NAMALWA (cell line): Measurements from ENCODE around the gene CTU1.
"Not testable (repeated sequence)": the region's sequence is repeated elsewhere in the genome, so short reads cannot be mapped to it uniquely, and the experiment has no call there.

Experiments used
- DNase-seq: peaks from one replicate; pipeline ENCODE4 v3.0.0-alpha.2; 2015; ENCODE audit warnings: low spot score

Gene CTU1

DNA sequence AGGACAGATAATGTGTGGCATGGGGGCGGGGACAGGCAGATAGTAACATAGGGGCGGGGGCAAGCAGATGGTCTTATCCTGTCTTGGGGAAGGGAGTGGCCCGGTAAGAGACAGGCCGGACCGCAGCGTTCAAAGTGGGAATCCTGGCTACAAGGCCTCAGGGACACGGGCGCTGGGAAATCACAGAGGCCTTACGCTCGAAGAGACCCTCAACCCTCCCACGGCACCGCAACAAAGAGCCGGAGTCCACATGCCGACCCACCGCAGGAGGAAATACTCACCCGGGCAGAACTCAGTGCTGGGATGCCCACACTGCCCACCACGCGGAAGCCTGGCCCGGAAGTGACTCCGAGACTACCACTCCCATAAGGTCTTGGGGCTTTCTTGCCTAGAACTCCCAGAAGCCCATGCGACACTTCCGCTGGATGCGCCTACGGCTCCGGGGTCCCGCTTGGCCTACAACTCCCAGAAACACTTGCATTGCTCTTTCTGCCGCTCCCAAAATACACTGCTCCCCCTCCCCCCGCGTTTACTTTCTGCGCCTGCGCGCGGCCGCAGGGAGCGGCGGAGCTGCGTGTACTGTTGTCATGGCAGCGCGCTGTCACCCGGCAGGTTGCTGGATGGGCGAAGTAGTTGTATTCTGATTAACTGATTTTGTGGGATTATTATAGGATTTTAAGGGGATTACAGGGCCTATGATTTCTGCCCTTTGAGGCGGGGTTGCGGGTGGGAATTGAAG, at the start of gene CTU1:
CTU1 (minus strand) TSS at position 344 of the 739 bp plus-strand sequence. CDS start 3,840 bp downstream, outside the sequence.
- DNase-seq = peak; percentile 99

DNA sequence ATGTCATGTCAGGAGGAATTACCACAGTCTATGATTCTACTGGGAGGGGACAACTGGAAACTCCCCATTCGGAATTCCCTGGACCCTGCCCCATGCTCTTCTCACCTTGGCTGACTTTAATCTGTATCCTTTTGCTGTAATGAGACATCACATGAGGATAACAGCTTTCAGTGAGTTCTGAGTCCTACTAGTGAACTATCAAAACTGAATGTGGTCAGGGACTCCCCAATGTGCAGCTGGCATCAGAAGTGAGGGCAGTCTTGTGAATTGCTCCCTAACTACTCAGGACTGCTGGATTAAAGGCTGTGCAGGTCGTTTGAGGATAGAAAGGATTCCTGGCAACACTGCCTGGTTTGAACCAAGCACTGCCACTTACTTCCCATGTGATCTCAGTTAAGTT, 49.1 kb upstream of the CTU1 start:
- DNase-seq = no peak

DNA sequence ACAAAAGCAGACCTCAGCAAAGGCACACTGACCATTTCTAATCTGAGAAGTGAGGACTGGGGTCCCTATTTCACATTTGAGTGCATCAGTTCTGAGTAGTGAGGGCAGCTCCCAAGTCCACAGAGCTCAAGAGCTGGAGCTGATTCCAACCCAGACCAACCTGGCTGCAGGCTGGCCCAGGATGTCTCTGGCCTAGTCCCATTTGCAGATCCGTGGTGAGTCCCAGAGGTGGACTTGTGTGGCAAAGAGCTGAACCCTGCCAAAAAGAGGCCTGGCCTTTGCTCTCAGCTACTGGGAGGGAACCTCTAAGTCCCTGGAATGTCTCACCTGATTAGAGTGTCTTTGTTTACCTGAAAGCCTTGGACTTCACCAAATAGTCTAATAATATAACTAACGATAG, 48.5 kb upstream of the CTU1 start:
- no peak for DNase-seq

DNA sequence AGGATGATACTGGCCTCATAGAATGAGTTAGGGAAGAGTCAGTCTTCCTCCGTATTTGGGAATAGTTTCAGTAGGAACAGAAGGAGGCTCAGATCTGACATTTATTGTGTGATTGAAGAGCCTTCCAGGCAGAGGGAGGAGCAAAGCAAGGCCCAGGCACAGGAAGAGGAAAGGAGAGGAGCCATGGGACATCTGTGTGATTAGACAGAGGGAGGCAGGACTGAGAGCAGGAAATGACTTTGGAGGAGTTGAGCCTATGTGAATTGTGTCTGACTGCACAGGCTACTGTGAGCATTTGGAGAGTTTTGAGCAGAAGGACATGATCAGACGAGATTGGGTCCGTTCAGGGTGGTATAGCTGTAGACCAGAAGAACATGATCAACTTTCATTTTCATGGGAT, 42.4 kb upstream of the CTU1 start:
- DNase-seq = no peak

GRCh38 chr19:51148580-51148979, 40.4 kb upstream of the CTU1 start:
- DNase-seq = no peak

- DNase-seq = peak; percentile 17
Measured at GRCh38 chr19:51147663-51148062, 39.5 kb upstream of the CTU1 start.

- DNase-seq = no peak
Measured at GRCh38 chr19:51146751-51147150, 38.5 kb upstream of the CTU1 start.

DNA sequence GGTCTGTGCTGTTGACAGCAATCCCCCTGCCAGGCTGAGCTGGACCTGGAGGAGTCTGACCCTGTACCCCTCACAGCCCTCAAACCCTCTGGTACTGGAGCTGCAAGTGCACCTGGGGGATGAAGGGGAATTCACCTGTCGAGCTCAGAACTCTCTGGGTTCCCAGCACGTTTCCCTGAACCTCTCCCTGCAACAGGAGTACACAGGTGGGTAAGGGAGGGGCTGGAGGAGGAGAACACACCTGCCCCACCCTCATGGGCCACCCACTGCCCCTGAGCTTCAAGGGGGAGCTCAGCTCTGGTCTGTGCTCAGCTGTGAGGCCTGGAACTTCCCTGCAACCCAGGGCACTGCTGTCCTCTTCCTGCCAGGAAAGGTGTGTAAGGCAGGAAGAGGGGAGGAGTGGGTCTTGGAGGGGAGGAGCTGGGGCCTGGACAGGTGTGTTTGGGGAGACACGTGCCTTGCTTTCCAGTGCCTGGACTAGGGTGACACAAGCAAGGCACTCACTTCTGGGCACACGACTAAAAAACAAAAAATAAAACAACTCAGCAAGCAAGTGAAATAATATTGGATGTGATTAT, 37.8 kb upstream of the CTU1 start:
- no peak for DNase-seq

- no peak for DNase-seq
Measured at GRCh38 chr19:51144482-51145045, 36.4 kb upstream of the CTU1 start.

- no peak for DNase-seq
Measured at GRCh38 chr19:51143486-51143885, 35.3 kb upstream of the CTU1 start.

- DNase-seq = not testable (repeated sequence)
Measured at GRCh38 chr19:51142809-51143475, 34.7 kb upstream of the CTU1 start.

DNA sequence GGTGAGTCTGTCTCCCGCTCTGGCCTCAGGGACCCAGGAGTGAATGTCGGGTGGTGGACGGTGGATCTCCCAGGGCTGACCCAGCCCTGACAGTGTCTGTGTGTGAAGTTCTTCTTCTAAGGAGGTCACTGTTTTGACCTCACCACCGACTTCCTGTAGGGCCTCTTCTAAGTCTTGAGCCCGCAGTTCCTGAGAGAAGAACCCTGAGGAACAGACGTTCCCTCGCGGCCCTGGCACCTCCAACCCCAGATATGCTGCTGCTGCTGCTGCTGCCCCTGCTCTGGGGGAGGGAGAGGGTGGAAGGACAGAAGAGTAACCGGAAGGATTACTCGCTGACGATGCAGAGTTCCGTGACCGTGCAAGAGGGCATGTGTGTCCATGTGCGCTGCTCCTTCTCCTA, 33.9 kb upstream of the CTU1 start, which contains the start of gene SIGLEC7:
SIGLEC7 (plus strand) TSS at position 183 of the 400 bp plus-strand sequence; CDS start at position 252, 69 bp downstream.
- DNase-seq = no peak

DNA sequence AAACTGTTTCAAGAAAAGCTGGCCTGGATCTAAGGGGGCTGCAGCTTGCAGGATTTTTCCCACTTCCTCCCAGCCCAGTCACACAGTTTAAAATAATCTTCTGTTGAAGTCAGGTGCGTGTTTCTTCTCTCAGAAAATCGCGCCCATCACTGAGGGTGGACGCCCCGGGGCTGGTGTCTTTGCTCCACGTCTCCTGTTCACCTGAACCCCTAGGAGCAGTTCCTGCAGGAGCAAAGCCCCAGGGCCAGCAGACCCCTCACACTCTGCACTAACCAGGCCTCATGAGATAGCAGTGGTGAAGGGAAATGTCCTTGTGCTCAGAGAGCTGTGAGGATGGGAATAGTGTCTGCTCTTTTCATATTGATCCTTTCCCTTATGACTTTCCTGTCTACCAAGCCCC, 33.0 kb upstream of the CTU1 start:
- DNase-seq = no peak

GRCh38 chr19:51140441-51140840, 32.2 kb upstream of the CTU1 start:
- DNase-seq = no peak

DNA sequence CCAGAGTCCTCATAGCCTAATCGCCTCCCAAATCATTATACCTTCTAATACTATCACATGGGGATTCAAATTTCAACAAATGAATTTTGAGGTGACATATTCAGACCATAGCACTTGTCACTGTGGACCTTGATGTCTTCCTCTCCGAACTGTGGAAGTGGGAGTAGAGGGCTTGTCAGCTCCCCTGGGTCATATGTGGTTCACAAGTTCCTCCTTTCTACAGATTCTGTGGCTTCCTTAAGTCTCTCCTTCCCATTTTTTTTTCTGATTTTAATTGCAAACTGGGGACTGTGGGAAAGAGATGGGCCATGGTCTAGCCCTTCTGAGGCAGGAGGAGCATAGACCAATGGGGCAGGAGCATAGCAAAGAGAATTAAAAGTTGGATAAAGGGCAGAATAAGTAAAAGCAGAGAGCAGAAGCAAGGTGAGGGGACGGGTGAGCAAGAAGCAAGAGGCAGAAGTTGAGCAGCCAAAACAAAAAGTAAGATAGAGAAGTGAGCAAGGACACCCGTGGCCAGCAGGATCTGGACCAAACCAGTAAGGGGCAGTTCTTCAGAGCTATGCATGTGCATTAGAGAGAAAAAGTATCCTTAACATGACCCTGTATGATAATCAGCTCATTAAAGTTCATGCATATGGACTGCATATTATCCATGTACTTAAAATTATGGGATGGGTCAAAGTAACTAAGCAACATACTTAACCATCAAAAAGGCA, 31.2 kb upstream of the CTU1 start:
- DNase-seq = no peak

GRCh38 chr19:51138549-51138979, 30.4 kb upstream of the CTU1 start:
- DNase-seq = no peak

GRCh38 chr19:51137792-51138425, 29.7 kb upstream of the CTU1 start:
- no peak for DNase-seq

DNA sequence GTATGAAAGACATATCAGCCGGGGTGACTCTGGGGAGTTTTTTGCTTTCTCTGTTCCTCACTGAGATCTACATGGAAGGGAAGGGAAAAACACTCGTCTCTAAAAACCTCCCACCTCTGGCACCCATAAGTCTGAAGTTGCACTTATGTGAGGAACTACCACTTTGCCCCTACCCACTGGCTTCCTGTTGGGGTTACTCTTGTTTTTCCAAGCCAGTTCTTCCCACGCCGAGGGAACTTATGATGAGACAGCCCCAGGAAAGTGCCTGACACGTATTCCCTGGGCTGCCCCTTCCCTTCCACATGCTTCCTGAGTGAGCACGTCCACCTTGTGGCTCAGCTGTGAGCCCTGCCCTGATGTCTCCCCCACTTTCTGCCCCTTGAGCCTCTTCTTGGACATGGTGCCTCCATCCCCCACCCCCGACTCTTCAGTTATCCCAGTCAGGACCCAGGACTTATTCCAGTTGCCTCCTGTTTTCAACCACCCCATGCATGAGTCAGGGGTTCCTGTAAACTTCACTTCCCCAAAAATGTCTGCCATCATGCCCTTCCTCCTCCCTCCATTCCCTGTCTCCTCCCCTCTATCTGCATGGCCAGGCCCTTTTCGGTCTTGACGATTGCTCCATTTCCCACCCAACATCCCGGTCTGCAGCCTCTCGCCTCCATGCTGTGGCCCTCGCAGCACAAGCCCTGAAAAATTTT, 28.8 kb upstream of the CTU1 start:
- DNase-seq = no peak

DNA sequence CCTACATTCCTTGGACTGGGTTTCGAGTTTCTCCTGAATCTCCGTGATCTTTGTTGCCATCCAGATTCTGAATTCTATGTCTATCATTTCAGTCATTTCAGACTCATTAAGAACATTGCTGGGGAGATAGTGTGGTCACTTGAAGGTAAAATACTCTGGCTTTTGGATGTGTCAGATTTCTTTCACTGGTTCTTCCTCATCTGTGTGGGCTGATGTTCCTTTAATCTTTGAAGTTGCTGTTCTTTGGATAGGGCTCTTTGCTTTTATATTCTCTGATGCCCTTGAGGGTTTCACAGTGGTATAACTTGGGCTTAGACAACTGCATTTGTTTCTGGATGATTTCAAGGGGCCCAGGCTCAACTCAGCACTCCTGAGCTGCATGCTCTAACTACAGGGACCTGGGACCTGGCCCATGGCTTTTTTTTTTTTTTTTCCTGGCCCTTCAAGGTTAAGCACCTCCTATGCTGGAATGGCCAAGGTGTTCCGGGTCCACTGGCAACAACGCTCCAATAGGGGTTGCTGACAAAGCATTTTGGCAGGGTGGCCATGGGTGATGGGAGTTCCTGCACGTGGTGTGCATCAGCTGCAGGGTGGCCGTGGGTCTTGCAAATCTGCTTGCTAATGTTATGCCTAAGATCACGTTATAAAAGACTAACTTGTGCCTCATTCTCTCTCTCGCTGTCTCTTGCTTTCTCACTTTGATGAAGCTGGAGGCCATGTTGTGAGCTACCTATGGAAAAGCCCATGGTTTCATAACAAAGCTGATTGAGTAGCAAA, 28.0 kb upstream of the CTU1 start:
- no peak for DNase-seq

GRCh38 chr19:51135004-51135403, 26.8 kb upstream of the CTU1 start:
- DNase-seq = no peak
